H9 (cell line): ENCODE measurements around the gene B4GALT1. TPM values are rescaled to one million over a fixed set of nuclear protein-coding genes. Genes with fewer than 3 reads are reported as not detected.

Experiments
- DNase-seq: peaks from one replicate; pipeline ENCODE4 v3.0.0-alpha.2; 2017
- H2AFZ ChIP-seq: one replicate; pipeline ENCODE4 v1.6.1; 2013; ENCODE audit warnings: mild to moderate bottlenecking, low read length, control low read depth, moderate library complexity
- H2AK5ac ChIP-seq: 2 replicates; pipeline ENCODE4 v1.6.1; 2013; ENCODE audit warnings: low read length, control low read depth, mixed read lengths; ENCODE audit not compliant: insufficient read length
- H2BK120ac ChIP-seq: one replicate; pipeline ENCODE4 v1.6.1; 2013; ENCODE audit warnings: low read depth, mild to moderate bottlenecking, low read length, control low read depth, inconsistent platforms; ENCODE audit not compliant: poor library complexity, severe bottlenecking
- H2BK12ac ChIP-seq: 2 replicates; pipeline ENCODE4 v1.6.1; 2013; ENCODE audit warnings: low read length, control low read depth, mixed read lengths, low read depth; ENCODE audit not compliant: insufficient read length
- H2BK15ac ChIP-seq: 2 replicates; pipeline ENCODE4 v1.6.1; 2013; ENCODE audit warnings: low read depth, low read length, control low read depth
- H2BK20ac ChIP-seq: one replicate; pipeline ENCODE4 v1.6.1; 2013; ENCODE audit warnings: low read depth, mild to moderate bottlenecking, low read length, control low read depth, inconsistent platforms; ENCODE audit not compliant: poor library complexity, severe bottlenecking
- H2BK5ac ChIP-seq: 2 replicates; pipeline ENCODE4 v1.6.1; 2013; ENCODE audit warnings: low read length, control low read depth, mixed read lengths; ENCODE audit not compliant: insufficient read length
- H3K14ac ChIP-seq: 2 replicates; pipeline ENCODE4 v1.6.1; 2013; ENCODE audit warnings: low read length, control low read depth; ENCODE audit not compliant: insufficient read depth
- H3K18ac ChIP-seq: 2 replicates; pipeline ENCODE4 v1.6.1; 2013; ENCODE audit warnings: low read depth, mild to moderate bottlenecking, mixed read lengths, low read length, control low read depth; ENCODE audit not compliant: insufficient read length
- H3K23ac ChIP-seq: 2 replicates; pipeline ENCODE4 v1.6.1; 2013; ENCODE audit warnings: low read length, control low read depth, mixed read lengths, low read depth; ENCODE audit not compliant: insufficient read length
- H3K23me2 ChIP-seq: 2 replicates; pipeline ENCODE4 v1.6.1; 2013; ENCODE audit warnings: low read depth, mild to moderate bottlenecking, mixed read lengths, low read length, control low read depth; ENCODE audit not compliant: insufficient read length, poor library complexity, severe bottlenecking
- H3K27ac ChIP-seq: 2 replicates; pipeline ENCODE4 v1.5.1; 2013; ENCODE audit warnings: low read length, control low read depth, mixed read lengths, low read depth; ENCODE audit not compliant: insufficient read length
- H3K27me3 ChIP-seq: 2 replicates; pipeline ENCODE4 v1.6.1; 2013; ENCODE audit warnings: low read length, control low read depth, inconsistent platforms; ENCODE audit not compliant: insufficient read depth
- H3K4ac ChIP-seq: 2 replicates; pipeline ENCODE4 v1.6.1; 2013; ENCODE audit warnings: low read depth, mild to moderate bottlenecking, control low read depth, inconsistent platforms, low read length, moderate library complexity
- H3K4me1 ChIP-seq: 2 replicates; pipeline ENCODE4 v1.6.1; 2013; ENCODE audit warnings: low read length, control low read depth, inconsistent platforms; ENCODE audit not compliant: insufficient read depth
- H3K4me2 ChIP-seq: 2 replicates; pipeline ENCODE4 v1.6.1; 2013; ENCODE audit warnings: low read length, control low read depth, mixed read lengths; ENCODE audit not compliant: insufficient read length, insufficient read depth
- H3K56ac ChIP-seq: 2 replicates; pipeline ENCODE4 v1.6.1; 2013; ENCODE audit warnings: low read depth, mild to moderate bottlenecking, mixed read lengths, low read length, control low read depth; ENCODE audit not compliant: insufficient read length
- H3K79me1 ChIP-seq: 2 replicates; pipeline ENCODE4 v1.6.1; 2013; ENCODE audit warnings: low read depth, mild to moderate bottlenecking, moderate library complexity, low read length, control low read depth, inconsistent platforms; ENCODE audit not compliant: insufficient read depth, poor library complexity, severe bottlenecking
- H3K79me2 ChIP-seq: 2 replicates; pipeline ENCODE4 v1.6.1; 2013; ENCODE audit warnings: low read length, control low read depth, inconsistent platforms; ENCODE audit not compliant: insufficient read depth
- H3K9ac ChIP-seq: 2 replicates; pipeline ENCODE4 v1.6.1; 2013; ENCODE audit warnings: low read length, control low read depth, mixed read lengths; ENCODE audit not compliant: insufficient read length; ENCODE audit errors: extremely low read depth
- H3K9me3 ChIP-seq: one replicate; pipeline ENCODE4 v1.6.1; 2013; ENCODE audit warnings: low read depth, low read length, inconsistent platforms; ENCODE audit not compliant: control insufficient read depth
- H3T11ph ChIP-seq: one replicate; pipeline ENCODE4 v1.6.1; 2013; ENCODE audit warnings: mild to moderate bottlenecking, low read length, control low read depth, inconsistent platforms
- H4K20me1 ChIP-seq: one replicate; pipeline ENCODE4 v1.6.1; 2013; ENCODE audit not compliant: control insufficient read depth, insufficient read length, insufficient read depth
- H4K5ac ChIP-seq: 2 replicates; pipeline ENCODE4 v1.6.1; 2013; ENCODE audit warnings: low read depth, mild to moderate bottlenecking, mixed read lengths, low read length, control low read depth; ENCODE audit not compliant: insufficient read length
- H4K8ac ChIP-seq: replicated peaks from 2 replicates; pipeline ENCODE4 v1.6.1; 2013; ENCODE audit warnings: low read length, control low read depth, mixed read lengths, low read depth; ENCODE audit not compliant: insufficient read length
- H4K91ac ChIP-seq: 2 replicates; pipeline ENCODE4 v1.6.1; 2013; ENCODE audit warnings: low read depth, mild to moderate bottlenecking, moderate library complexity, mixed read lengths, low read length, control low read depth; ENCODE audit not compliant: insufficient read length
- H3K27ac Mint-ChIP-seq, 3 experiments: 2 replicates in 2 of 3; 3 replicates in 1 of 3; pipeline ENCODE4 v1.8.0; 2020 to 2021; ENCODE audit warnings: mixed read lengths in 3 of 3, mild to moderate bottlenecking in 1 of 3, moderate library complexity in 1 of 3
- H3K27me3 Mint-ChIP-seq: 2 replicates; pipeline ENCODE4 v1.8.0; 2021; ENCODE audit warnings: low read depth, mild to moderate bottlenecking, moderate library complexity, mixed read lengths
- H3K36me3 Mint-ChIP-seq, 3 experiments: 2 replicates in 2 of 3; 3 replicates in 1 of 3; pipeline ENCODE4 v1.8.0; 2020 to 2021; ENCODE audit warnings: low read depth in 3 of 3, mixed read lengths in 3 of 3; ENCODE audit not compliant: insufficient read depth in 1 of 3
- H3K4me1 Mint-ChIP-seq, 2 experiments: 2 replicates each; pipeline ENCODE4 v1.8.0; 2020; ENCODE audit warnings: mixed read lengths in 2 of 2
- H3K4me3 Mint-ChIP-seq, 2 experiments: 2 replicates in 1 of 2; 3 replicates in 1 of 2; pipeline ENCODE4 v1.8.0; 2020 to 2021; ENCODE audit warnings: mild to moderate bottlenecking in 2 of 2, mixed read lengths in 2 of 2, moderate library complexity in 1 of 2
- H3K9me3 Mint-ChIP-seq, 2 experiments: 2 replicates in 1 of 2; 3 replicates in 1 of 2; pipeline ENCODE4 v1.8.0; 2020; ENCODE audit warnings: mild to moderate bottlenecking in 2 of 2, mixed read lengths in 2 of 2, moderate library complexity in 1 of 2
- WGBS: extraction: QIAGEN DNeasy Blood & Tissue Kit; methylation state at CpG from one replicate; pipeline ENCODE4 v1.1.7; 2013; ENCODE audit warnings: missing lambda C conversion rate, low lambda C conversion rate, mixed read lengths; ENCODE audit not compliant: insufficient read length; ENCODE audit errors: extremely low coverage; 5-methylcytosine and 5-hydroxymethylcytosine counted together
- total RNA-seq: library from RNA; stranded (reverse); gene quantifications from 2 replicates; pipeline ENCODE4 v1.2.1, GENCODE V29; 2021
- TF ChIP-seq, protein P1 (sequence below): fragments of 200-600 bp; sonication (generic); conservative IDR thresholded peaks from 3 replicates; pipeline ENCODE4 v1.8.0; 2021; ENCODE audit warnings: antibody characterized with exemption, mild to moderate bottlenecking

The B4GALT1 gene
- total RNA-seq, 1 experiment from 2014 or later: 15.3 TPM

DNA sequence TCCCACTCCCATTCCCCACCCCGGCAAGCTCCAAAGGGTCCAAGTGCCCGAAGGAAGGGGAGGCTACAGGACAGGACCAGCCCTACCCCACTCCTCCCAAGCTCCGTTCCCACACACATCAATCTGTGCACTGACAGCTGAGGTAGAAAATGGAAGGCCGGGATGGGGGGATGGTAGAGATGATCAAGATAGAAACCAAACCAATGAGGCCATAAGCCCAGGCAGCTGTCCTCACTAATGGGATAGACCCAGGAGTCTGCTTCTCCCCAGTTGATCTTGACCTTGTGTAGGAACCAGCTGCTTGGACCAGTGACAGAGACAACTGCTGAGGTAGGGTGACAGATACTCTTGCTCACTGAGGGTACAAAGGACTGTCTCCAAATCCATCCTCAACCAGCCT lies 38.6 kb downstream of the B4GALT1 start:
- Mint-ChIP-seq H3K4me3 (no peak overlapping the region), H3K4me1 (peaks cover 7 to 18% of the 10 kb centered on the region in 2 experiments), H3K9me3 (no peaks in the 10 kb centered on the region), H3K36me3 (peaks cover 14 to 19% (median 18%) of the 10 kb centered on the region in 3 experiments; a peak in 6 of 7 replicates), H3K27me3 (no peaks in the 10 kb centered on the region; the same call in none of the 2 replicates), H3K27ac (no peak overlapping the region)
- Histone ChIP-seq H3K79me1 (no peaks in the 10 kb centered on the region), H3K27ac (no peak overlapping the region), H3K9me3 (no peaks in the 10 kb centered on the region), H2AK5ac (no peak overlapping the region), H3K23me2 (no peaks in the 10 kb centered on the region), H2BK12ac (no peak overlapping the region), H2BK15ac (no peak overlapping the region), H3K79me2 (no peaks in the 10 kb centered on the region), H3K18ac (no peak overlapping the region), H3K4me1 (no peaks in the 10 kb centered on the region), H2BK120ac (no peak overlapping the region), H4K5ac (no peak overlapping the region), H3K4me2 (no peak overlapping the region), H3K23ac (no peak overlapping the region), H3K9ac (no peak overlapping the region), H3K4ac (no peak overlapping the region), H4K8ac (no peak overlapping the region), H3K56ac (no peak overlapping the region), H3K27me3 (no peaks in the 10 kb centered on the region), H2AFZ (no peak overlapping the region), H4K91ac (no peak overlapping the region), H3K14ac (no peak overlapping the region), H2BK5ac (no peak overlapping the region), H3T11ph (no peak overlapping the region), H4K20me1 (no peaks in the 10 kb centered on the region), H2BK20ac (no peak overlapping the region)
- no peak for DNase-seq
- no CpG with 5 or more reads among the region's 4 CpGs for WGBS
- TF ChIP-seq, protein P1, sequence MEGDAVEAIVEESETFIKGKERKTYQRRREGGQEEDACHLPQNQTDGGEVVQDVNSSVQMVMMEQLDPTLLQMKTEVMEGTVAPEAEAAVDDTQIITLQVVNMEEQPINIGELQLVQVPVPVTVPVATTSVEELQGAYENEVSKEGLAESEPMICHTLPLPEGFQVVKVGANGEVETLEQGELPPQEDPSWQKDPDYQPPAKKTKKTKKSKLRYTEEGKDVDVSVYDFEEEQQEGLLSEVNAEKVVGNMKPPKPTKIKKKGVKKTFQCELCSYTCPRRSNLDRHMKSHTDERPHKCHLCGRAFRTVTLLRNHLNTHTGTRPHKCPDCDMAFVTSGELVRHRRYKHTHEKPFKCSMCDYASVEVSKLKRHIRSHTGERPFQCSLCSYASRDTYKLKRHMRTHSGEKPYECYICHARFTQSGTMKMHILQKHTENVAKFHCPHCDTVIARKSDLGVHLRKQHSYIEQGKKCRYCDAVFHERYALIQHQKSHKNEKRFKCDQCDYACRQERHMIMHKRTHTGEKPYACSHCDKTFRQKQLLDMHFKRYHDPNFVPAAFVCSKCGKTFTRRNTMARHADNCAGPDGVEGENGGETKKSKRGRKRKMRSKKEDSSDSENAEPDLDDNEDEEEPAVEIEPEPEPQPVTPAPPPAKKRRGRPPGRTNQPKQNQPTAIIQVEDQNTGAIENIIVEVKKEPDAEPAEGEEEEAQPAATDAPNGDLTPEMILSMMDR: no peak
